ENCODE data around the gene AP2B1. TPM values are rescaled to one million over a fixed set of nuclear protein-coding genes. Genes with fewer than 3 reads are reported as not detected.

The AP2B1 gene
- total RNA-seq, 2 experiments from 2014 or later: 157 to 161 TPM

DNA sequence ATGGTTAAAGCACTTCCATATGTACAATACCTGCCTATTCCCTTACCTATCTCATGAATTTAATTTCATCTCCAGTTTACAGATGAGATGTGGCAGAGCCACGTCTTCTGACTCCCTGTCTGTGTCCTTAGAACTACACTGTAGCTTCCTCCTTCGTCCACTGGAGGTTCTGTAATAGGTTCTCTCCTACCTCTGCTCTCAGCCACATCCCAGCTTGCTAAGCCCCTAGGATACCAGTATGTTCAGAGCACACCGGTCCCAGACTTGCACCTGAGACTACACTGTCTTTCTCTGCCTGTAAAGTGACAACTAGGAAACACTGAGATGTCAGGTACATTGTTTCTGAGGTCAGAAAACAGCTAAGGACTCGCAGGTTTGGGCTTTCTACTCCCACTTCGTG, 140.5 kb downstream of the AP2B1 start:
- no peak for ATAC-seq
- intact Hi-C loops (cut with micrococcal nuclease): no loop called here
- H3K27ac Mint-ChIP-seq: no peak overlapping the region
- no peaks in the 10 kb centered on the region for H3K9me3 Mint-ChIP-seq
- no peaks in the 10 kb centered on the region for H3K27me3 Mint-ChIP-seq
- CTCF ChIA-PET: interaction anchor here (1.0 to 5.7 kb wide), 3 partner anchors 20 to 114 kb away, joined by 3 to 24 read pairs (median 4); no protein-coding TSS in a partner anchor
- POLR2A ChIA-PET: interaction anchor here (0.6 to 1.2 kb wide), 4 partner anchors 12 to 788 kb away, joined by 3 to 4 read pairs (median 3); no protein-coding TSS in a partner anchor
- TF ChIP-seq, protein P1, sequence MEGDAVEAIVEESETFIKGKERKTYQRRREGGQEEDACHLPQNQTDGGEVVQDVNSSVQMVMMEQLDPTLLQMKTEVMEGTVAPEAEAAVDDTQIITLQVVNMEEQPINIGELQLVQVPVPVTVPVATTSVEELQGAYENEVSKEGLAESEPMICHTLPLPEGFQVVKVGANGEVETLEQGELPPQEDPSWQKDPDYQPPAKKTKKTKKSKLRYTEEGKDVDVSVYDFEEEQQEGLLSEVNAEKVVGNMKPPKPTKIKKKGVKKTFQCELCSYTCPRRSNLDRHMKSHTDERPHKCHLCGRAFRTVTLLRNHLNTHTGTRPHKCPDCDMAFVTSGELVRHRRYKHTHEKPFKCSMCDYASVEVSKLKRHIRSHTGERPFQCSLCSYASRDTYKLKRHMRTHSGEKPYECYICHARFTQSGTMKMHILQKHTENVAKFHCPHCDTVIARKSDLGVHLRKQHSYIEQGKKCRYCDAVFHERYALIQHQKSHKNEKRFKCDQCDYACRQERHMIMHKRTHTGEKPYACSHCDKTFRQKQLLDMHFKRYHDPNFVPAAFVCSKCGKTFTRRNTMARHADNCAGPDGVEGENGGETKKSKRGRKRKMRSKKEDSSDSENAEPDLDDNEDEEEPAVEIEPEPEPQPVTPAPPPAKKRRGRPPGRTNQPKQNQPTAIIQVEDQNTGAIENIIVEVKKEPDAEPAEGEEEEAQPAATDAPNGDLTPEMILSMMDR (IDR thresholded peaks at IDR 0.05): no peak
- DNase-seq: no peak
- H3K4me1 Mint-ChIP-seq (ENCODE audit: low read depth): peaks cover 14% of the 10 kb centered on the region
- H3K36me3 Mint-ChIP-seq (ENCODE audit: low read depth): peaks cover 21% of the 10 kb centered on the region
- H3K4me3 Mint-ChIP-seq: no peak overlapping the region

DNA sequence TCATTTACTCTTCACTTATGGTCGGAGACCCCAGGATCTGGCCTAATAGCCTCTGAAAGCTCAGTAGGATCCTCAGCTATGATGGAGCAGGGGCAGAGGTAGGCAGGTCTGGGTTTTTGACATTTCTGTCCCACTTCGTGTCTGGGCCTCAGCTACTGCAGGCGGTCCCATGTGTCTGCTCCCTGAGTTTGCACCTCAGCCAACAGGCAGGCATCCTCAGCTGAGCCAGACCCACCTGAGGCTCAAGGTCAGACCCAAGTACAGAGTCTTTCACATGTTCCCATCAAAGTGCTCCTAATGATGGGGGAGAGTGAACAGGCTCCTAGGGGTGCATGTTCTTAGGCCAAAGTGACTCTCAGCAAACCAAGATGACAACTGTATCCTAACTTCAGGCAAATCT, 141.4 kb downstream of the AP2B1 start:
- no peak for DNase-seq
- POLR2A ChIA-PET: interaction anchor here (1.1 kb wide), 1 partner anchor 19 kb away, joined by 4 read pairs; no protein-coding TSS in a partner anchor
- CTCF ChIA-PET: interaction anchor here (1.2 to 5.7 kb wide), 2 partner anchors 11 to 19 kb away, joined by 5 to 24 read pairs; no protein-coding TSS in a partner anchor
- H3K4me3 Mint-ChIP-seq: no peak overlapping the region
- H3K36me3 Mint-ChIP-seq (ENCODE audit: low read depth): peaks cover 19% of the 10 kb centered on the region
- peaks cover 14% of the 10 kb centered on the region for H3K4me1 Mint-ChIP-seq (ENCODE audit: low read depth)
- no peaks in the 10 kb centered on the region for H3K9me3 Mint-ChIP-seq
- ATAC-seq: no peak
- TF ChIP-seq, protein P1 (IDR thresholded peaks at IDR 0.05): no peak
- H3K27ac Mint-ChIP-seq: no peak overlapping the region
- H3K27me3 Mint-ChIP-seq: no peaks in the 10 kb centered on the region
- intact Hi-C loops (cut with micrococcal nuclease): no loop called here

DNA sequence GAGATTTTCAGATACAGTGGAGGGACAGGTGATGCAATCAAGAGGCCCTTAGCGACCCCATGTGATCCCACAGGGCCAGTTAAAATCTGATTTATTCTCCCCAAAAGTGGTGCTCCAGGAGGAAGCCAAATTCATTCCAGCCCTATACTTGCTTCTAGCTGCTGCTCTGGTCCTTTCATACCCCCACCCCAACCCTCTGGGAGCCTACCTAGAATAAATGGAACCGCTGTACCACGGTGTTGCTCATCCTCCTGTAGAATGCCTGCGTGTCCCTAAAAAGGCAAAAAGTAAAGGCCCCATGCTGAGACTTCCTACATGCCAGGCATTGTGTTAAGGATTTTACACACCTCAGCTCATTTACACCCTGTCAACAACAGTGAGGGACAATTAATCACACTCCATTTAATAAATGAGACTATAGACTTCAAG, 142.3 kb downstream of the AP2B1 start:
- Mint-ChIP-seq H3K9me3 (no peaks in the 10 kb centered on the region), H3K4me3 (no peak overlapping the region), H3K36me3 (ENCODE audit: low read depth) (peaks cover 12% of the 10 kb centered on the region), H3K27me3 (no peaks in the 10 kb centered on the region), H3K4me1 (ENCODE audit: low read depth) (peaks cover 14% of the 10 kb centered on the region), H3K27ac (no peak overlapping the region)
- ChIA-PET CTCF (interaction anchor here (1.2 to 5.7 kb wide), 3 partner anchors 10 to 34 kb away, joined by 5 to 28 read pairs (median 24); no protein-coding TSS in a partner anchor), POLR2A (interaction anchor here (0.6 to 1.0 kb wide), 2 partner anchors 13 to 80 kb away, joined by 3 to 5 read pairs; partner anchors contain the start of gene TAF15)
- DNase-seq (no peak), ATAC-seq (no peak)
- TF ChIP-seq, protein P1 (IDR thresholded peaks at IDR 0.05): no peak
- intact Hi-C loops (cut with micrococcal nuclease): no loop called here

DNA sequence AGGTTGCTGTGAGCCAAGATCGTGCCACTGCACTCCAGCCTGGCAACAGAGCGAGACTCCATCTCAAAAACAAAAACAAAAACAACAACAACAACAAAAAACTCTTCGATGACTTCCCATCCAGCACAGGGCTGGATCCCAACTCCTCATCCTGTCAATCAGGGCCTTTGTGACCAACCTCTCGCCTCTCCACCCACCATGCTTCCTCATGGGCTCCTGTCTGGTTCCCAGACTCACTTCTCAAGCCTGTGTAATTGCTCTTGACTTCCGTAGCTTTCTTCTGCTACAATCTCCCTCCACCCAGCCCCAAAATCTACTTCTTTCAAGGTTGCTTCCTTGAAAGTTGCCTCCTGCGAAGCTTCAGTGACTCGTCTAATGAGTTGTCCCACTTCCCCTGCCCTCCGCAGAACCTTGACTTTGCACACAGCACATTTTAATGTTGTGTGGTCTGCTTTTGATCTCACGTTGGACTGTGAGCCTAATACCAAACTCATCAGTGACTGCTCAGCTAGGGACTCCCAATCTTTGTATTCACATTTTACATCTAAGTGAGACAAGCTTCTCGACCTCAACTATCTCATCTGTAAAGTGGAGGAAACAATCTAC, 143.4 kb downstream of the AP2B1 start:
- peak; percentile 35 for ATAC-seq
- DNase-seq: no peak
- TF ChIP-seq, protein P1 (IDR thresholded peaks at IDR 0.05): no peak
- peaks cover 14% of the 10 kb centered on the region for H3K4me1 Mint-ChIP-seq (ENCODE audit: low read depth)
- ChIA-PET POLR2A (interaction anchor here (0.5 to 2.2 kb wide), 3 partner anchors 13 to 79 kb away, joined by 3 to 6 read pairs (median 4); no protein-coding TSS in a partner anchor), CTCF (interaction anchor here (0.8 to 5.3 kb wide), 6 partner anchors 9 to 418 kb away, joined by 3 to 28 read pairs (median 4); no protein-coding TSS in a partner anchor)
- H3K27ac Mint-ChIP-seq: no peak overlapping the region
- H3K9me3 Mint-ChIP-seq: no peaks in the 10 kb centered on the region
- peaks cover 8% of the 10 kb centered on the region for H3K36me3 Mint-ChIP-seq (ENCODE audit: low read depth)
- intact Hi-C loops (cut with micrococcal nuclease): no loop called here
- H3K4me3 Mint-ChIP-seq: peak overlapping the region; percentile 77
- no peaks in the 10 kb centered on the region for H3K27me3 Mint-ChIP-seq
